GM23248 (cell line): Measurements from ENCODE around the gene FRMD5.

ENCODE experiments used
- EZH2 ChIP-seq: fragments of 200-600 bp; sonication (generic); IDR thresholded peaks from 2 replicates; pipeline ENCODE4 v1.6.1; 2018; ENCODE audit warnings: antibody characterized with exemption, mild to moderate bottlenecking; ENCODE audit not compliant: insufficient read depth, poor library complexity, severe bottlenecking
- EZH2phosphoT487 ChIP-seq: fragments of 200-600 bp; sonication (generic); IDR thresholded peaks from 2 replicates; pipeline ENCODE4 v1.6.1; 2018; ENCODE audit warnings: antibody characterized with exemption, moderate library complexity, mild to moderate bottlenecking, low read depth; ENCODE audit not compliant: insufficient read depth

- TF ChIP-seq EZH2phosphoT487 (no peak), EZH2 (no peak)
Observed at GRCh38 chr15:43896543-43896942, 298.5 kb downstream of the FRMD5 start.
